GM12892 (cell line): ENCODE data around the gene CTBP2.

ENCODE experiments used
- POLR2A ChIP-seq: IDR thresholded peaks from 2 replicates; pipeline ENCODE4 v1.6.1; 2011; ENCODE audit warnings: low read depth, low read length, control low read depth
- POLR2AphosphoS5 ChIP-seq: IDR thresholded peaks from 2 replicates; pipeline ENCODE4 v1.6.1; 2011; ENCODE audit warnings: low read depth, low read length, control low read depth

GRCh38 chr10:125004571-125005311 is 155.6 kb downstream of the CTBP2 start:
- no peak for TF ChIP-seq POLR2AphosphoS5
- no peak for TF ChIP-seq POLR2A
